GM12891 (cell line): ENCODE results near the gene RBKS.
A peak's percentile ranks its signal among the peaks of the same experiment; 100 is the strongest.
"Not testable (repeated sequence)": the region's sequence is repeated elsewhere in the genome, so short reads cannot be mapped to it uniquely, and the experiment has no call there.

ENCODE experiments used
- DNase-seq: peaks from one replicate; pipeline ENCODE4 v3.0.0; 2011; ENCODE audit warnings: low spot score; ENCODE audit not compliant: insufficient read length
- FAIRE-seq: peaks from 2 replicates; lab custom pipeline; 2011; peaks lifted over from hg19 to GRCh38; lab: Jason Lieb, UNC
- PAX5 ChIP-seq: IDR thresholded peaks from 2 replicates; pipeline ENCODE4 v1.6.1; 2011; ENCODE audit warnings: low read length, moderate library complexity, mild to moderate bottlenecking; ENCODE audit not compliant: insufficient read depth, severe bottlenecking
- POLR2A ChIP-seq: IDR thresholded peaks from 2 replicates; pipeline ENCODE4 v1.6.1; 2011; ENCODE audit warnings: low read depth, low read length, control low read depth
- POLR2AphosphoS5 ChIP-seq: IDR thresholded peaks from 2 replicates; pipeline ENCODE4 v1.6.1; 2011; ENCODE audit warnings: low read depth, low read length, control low read depth
- POU2F2 ChIP-seq: IDR thresholded peaks from 2 replicates; pipeline ENCODE4 v1.6.1; 2011; ENCODE audit warnings: low read depth, mild to moderate bottlenecking, control low read depth, low read length, moderate library complexity
- SPI1 ChIP-seq: IDR thresholded peaks from 2 replicates; pipeline ENCODE4 v1.6.1; 2011; ENCODE audit warnings: low read depth, low read length, control low read depth
- TAF1 ChIP-seq: IDR thresholded peaks from 2 replicates; pipeline ENCODE4 v1.6.1; 2011; ENCODE audit warnings: low read depth, low read length, control low read depth

RBKS gene

GRCh38 chr2:27891673-27892105 lies 1.5 kb upstream of the RBKS start:
- DNase-seq (no peak), FAIRE-seq (no peak)
- TF ChIP-seq POU2F2: no peak
- TF ChIP-seq POLR2AphosphoS5: no peak
- TF ChIP-seq POLR2A: no peak
- TF ChIP-seq PAX5: no peak
- TF ChIP-seq SPI1: no peak

- TF ChIP-seq SPI1: no peak
- no peak for TF ChIP-seq POLR2AphosphoS5
- no peak for TF ChIP-seq POLR2A
- no peak for TF ChIP-seq PAX5
- TF ChIP-seq POU2F2: no peak
- TF ChIP-seq TAF1: no peak
- peak; percentile 90 for FAIRE-seq
- DNase-seq: peak; percentile 29
Measured at GRCh38 chr2:27890924-27891672, 911 bp upstream of the RBKS start.

GRCh38 chr2:27889774-27890145 lies 427 bp downstream of the RBKS start:
- FAIRE-seq: no peak

GRCh38 chr2:27888790-27889189 lies 1.4 kb downstream of the RBKS start:
- DNase-seq: no peak
- TF ChIP-seq TAF1: no peak
- no peak for TF ChIP-seq POU2F2
- no peak for TF ChIP-seq PAX5
- no peak for TF ChIP-seq POLR2A
- no peak for TF ChIP-seq POLR2AphosphoS5
- no peak for TF ChIP-seq SPI1
- FAIRE-seq: no peak

More at GRCh38 chr2:27889774-27890145, 427 bp downstream of the RBKS start:
- no peak for DNase-seq
- TF ChIP-seq POLR2AphosphoS5 (no peak), POU2F2 (no peak), TAF1 (no peak), PAX5 (no peak), POLR2A (no peak), SPI1 (no peak)

DNA sequence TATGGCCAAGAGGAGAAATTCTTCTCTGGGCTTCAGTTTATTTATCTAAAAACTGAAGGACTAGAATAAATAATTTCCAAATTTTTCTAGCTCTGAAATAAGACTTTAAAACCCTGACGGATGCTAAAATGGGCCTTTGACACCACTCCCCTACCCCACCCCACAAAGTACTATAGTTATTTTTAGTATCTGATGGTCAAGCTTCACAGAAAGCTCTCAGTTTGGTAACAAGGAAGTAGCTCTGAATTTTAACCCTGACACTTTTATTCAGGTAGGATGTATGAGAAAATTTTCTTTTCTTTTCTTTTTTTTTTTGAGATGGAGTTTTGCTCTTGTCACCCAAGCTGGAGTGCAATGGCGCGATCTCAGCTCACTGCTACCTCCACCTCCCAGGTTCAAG lies 2.4 kb downstream of the RBKS start:
- TF ChIP-seq PAX5 (no peak), TAF1 (no peak), POLR2AphosphoS5 (no peak), POLR2A (no peak), SPI1 (no peak), POU2F2 (no peak)
- FAIRE-seq: no peak
- DNase-seq: no peak

- FAIRE-seq (no peak), DNase-seq (no peak)
- TF ChIP-seq POLR2A (no peak), POLR2AphosphoS5 (no peak), SPI1 (no peak), TAF1 (no peak), PAX5 (no peak), POU2F2 (no peak)
Measured at GRCh38 chr2:27887111-27887510, 3.1 kb downstream of the RBKS start.

DNA sequence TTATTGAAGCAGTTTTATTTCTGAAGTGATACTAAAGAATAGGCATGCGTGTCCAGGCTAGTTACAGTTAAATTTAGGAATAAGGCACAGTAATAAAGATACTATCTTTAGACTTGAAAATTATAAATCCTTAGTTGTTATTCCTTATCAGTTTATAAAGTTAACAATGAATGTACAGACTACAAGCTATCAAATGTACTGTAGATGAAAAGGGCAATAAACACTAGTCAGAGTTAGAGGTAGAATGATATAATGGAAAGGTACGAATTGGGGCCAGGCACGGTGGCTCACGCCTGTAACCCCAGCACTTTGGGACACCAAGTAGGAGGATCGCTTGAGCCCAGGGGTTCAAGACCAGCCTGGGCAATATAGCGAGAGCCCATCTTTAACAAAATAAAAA lies 3.9 kb downstream of the RBKS start:
- DNase-seq: no peak
- TF ChIP-seq POLR2A (no peak), TAF1 (no peak), SPI1 (no peak), PAX5 (no peak), POLR2AphosphoS5 (no peak), POU2F2 (no peak)
- FAIRE-seq: no peak

GRCh38 chr2:27885661-27886060 lies 4.5 kb downstream of the RBKS start:
- FAIRE-seq (no peak), DNase-seq (no peak)
- TF ChIP-seq SPI1: no peak
- TF ChIP-seq POLR2AphosphoS5: no peak
- no peak for TF ChIP-seq POLR2A
- no peak for TF ChIP-seq TAF1
- TF ChIP-seq PAX5: no peak
- no peak for TF ChIP-seq POU2F2

GRCh38 chr2:27885234-27885633 lies 5.0 kb downstream of the RBKS start:
- no peak for TF ChIP-seq POU2F2
- TF ChIP-seq TAF1: no peak
- TF ChIP-seq POLR2A: no peak
- no peak for TF ChIP-seq POLR2AphosphoS5
- TF ChIP-seq SPI1: no peak
- no peak for TF ChIP-seq PAX5
- no peak for FAIRE-seq
- no peak for DNase-seq

GRCh38 chr2:27884601-27885000 lies 5.6 kb downstream of the RBKS start:
- FAIRE-seq: no peak
- TF ChIP-seq SPI1 (no peak), POLR2AphosphoS5 (no peak), PAX5 (no peak), POU2F2 (no peak), TAF1 (no peak), POLR2A (no peak)
- DNase-seq: no peak

DNA sequence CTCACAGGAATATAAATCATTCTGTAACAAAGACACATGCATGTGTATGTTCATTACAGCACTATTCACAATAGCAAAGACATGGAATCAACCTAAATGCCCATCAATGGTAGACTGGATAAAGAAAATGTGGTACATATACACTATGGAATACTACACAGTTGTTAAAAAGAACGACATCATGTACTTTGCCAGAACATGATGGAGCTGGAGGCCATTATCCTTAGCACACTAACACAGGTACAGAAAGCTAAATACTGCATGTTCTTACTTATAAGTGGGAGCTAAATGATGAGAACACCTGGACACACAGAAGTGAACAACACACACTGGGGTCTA lies 7.6 kb downstream of the RBKS start:
- DNase-seq: not testable (repeated sequence)

DNA sequence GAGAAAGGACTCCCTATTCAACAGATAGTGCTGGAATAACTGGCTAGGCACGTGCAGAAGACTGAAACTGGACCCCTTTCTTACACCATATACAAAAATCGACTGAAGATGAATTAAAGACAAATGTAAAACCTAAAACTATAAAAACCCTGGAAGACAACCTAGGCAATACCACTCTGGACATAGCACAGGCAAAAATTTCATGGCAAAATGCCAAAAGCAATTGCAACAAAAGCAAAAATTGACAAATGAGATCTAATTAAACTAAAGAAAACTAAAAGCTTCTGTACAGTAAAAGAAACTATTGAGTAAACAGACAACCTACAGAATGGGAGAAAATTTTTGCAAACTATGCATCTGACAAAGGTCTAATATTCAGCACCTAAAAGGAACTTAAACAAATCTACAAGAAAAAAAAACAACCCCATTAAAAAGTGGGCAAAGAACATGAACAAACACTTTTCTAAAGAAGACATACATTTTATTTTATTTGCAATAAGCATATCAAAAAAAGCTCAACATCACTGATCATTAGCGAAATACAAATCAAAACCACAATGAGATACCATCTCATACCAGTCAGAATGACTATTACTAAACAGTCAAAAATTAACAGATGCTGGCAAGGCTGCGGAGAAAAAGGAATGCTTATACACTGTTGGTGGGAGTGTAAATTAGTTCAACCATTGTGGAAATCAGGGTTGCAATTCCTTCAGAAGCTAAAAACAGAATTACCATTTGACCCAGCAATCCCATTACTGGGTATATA lies 8.2 kb downstream of the RBKS start:
- not testable (repeated sequence) for DNase-seq, FAIRE-seq

More for the DNA sequence above, 7.6 kb downstream of the RBKS start:
- FAIRE-seq: not testable (repeated sequence)
